ENCODE data around the gene NECAB3.

DNA sequence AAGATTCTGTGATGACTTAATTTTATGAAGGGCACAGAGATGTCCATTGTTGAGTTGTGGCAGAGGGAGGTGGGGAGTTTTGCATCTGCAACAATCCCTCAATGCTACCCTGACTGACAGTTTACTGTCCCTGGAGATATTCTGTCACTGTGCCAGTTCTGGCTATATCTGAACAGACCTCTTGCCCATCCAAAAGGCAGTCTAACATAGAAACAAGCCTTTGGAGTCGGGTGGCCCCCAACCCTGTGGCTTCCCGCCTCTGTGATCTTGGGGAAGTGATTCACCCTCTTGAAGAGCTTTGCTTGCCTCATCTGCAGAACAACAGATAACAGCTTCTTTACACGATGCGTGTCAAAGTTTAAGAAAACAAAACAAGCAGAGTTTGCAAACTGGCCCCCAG, 15.7 kb upstream of the NECAB3 start:
- no peak for TF ChIP-seq CTCF (conservative IDR thresholded peaks at IDR 0.05; ENCODE audit: low read length)
- no peak for TF ChIP-seq EZH2phosphoT487 (IDR thresholded peaks at IDR 0.05; ENCODE audit: borderline replicate concordance, low read depth, low read length)
